HepG2 (cell line): Measurements from ENCODE around the gene STAP2. TPM values are rescaled to one million over a fixed set of nuclear protein-coding genes. Genes with fewer than 3 reads are reported as not detected.

Experiments
- ARNTL ChIP-seq: sonication (generic); formaldehyde crosslinking; IDR thresholded peaks from 2 replicates; pipeline ENCODE4 v1.4.0; 2020; ENCODE audit warnings: mild to moderate bottlenecking, missing genetic modification reagents
- FOSL2 ChIP-seq: sonication (generic); formaldehyde crosslinking; IDR thresholded peaks from 2 replicates; pipeline ENCODE4 v1.4.0; 2020; ENCODE audit warnings: missing genetic modification reagents
- FOXA3 ChIP-seq: IDR thresholded peaks from 2 replicates; pipeline ENCODE4 v1.6.1; 2016; ENCODE audit warnings: missing genetic modification reagents, missing compliant biosample characterization
- GATAD1 ChIP-seq: IDR thresholded peaks from 2 replicates; pipeline ENCODE4 v1.6.1; 2016; ENCODE audit warnings: missing genetic modification reagents, missing compliant biosample characterization
- IKZF4 ChIP-seq: sonication (generic); formaldehyde crosslinking; IDR thresholded peaks from 2 replicates; pipeline ENCODE4 v1.5.1; 2020; ENCODE audit warnings: borderline replicate concordance, mild to moderate bottlenecking, low read depth, missing genetic modification reagents; ENCODE audit errors: not compliant biosample characterization
- JUND ChIP-seq: sonication (generic); formaldehyde crosslinking; IDR thresholded peaks from 2 replicates; pipeline ENCODE4 v1.8.0; 2022; ENCODE audit warnings: mild to moderate bottlenecking, missing genetic modification reagents
- KAT7 ChIP-seq: IDR thresholded peaks from 2 replicates; pipeline ENCODE4 v1.6.1; 2018; ENCODE audit warnings: borderline replicate concordance, missing compliant biosample characterization
- KDM3A ChIP-seq: IDR thresholded peaks from 2 replicates; pipeline ENCODE4 v1.6.1; 2018; ENCODE audit warnings: low read depth, missing compliant biosample characterization
- KLF16 ChIP-seq, 2 experiments: sonication (generic) in 1 of 2; formaldehyde crosslinking in 1 of 2; IDR thresholded peaks; 2 replicates each; pipeline versions ENCODE4 v1.6.1 to v1.8.0; 2016 to 2023; ENCODE audit warnings: missing genetic modification reagents in 2 of 2, missing compliant biosample characterization in 1 of 2
- KMT2A ChIP-seq: sonication (generic); formaldehyde crosslinking; IDR thresholded peaks from 2 replicates; pipeline ENCODE4 v1.4.0; 2020; ENCODE audit warnings: missing genetic modification reagents
- MYC ChIP-seq: sonication (generic); formaldehyde crosslinking; IDR thresholded peaks from 2 replicates; pipeline ENCODE4 v1.9.0; 2021; ENCODE audit warnings: missing genetic modification reagents, borderline replicate concordance
- NFRKB ChIP-seq: fragments of 450-650 bp; IDR thresholded peaks from 2 replicates; pipeline ENCODE4 v1.6.1; 2017
- SKI ChIP-seq: fragments of 450-650 bp; IDR thresholded peaks from one replicate; pipeline ENCODE4 v1.6.1; 2018; ENCODE audit warnings: mild to moderate bottlenecking; ENCODE audit not compliant: partially characterized antibody
- TAF1 ChIP-seq: sonication (generic); formaldehyde crosslinking; IDR thresholded peaks from 2 replicates; pipeline ENCODE4 v1.4.0; 2020; ENCODE audit warnings: missing genetic modification reagents
- ZBTB26 ChIP-seq: IDR thresholded peaks from 2 replicates; pipeline ENCODE4 v1.6.1; 2016; ENCODE audit warnings: missing compliant biosample characterization, missing genetic modification reagents, borderline replicate concordance
- ZNF20 ChIP-seq: sonication (generic); formaldehyde crosslinking; IDR thresholded peaks from 2 replicates; pipeline ENCODE4 v1.4.0; 2020; ENCODE audit warnings: mild to moderate bottlenecking, moderate library complexity, missing genetic modification reagents
- ZNF235 ChIP-seq: sonication (generic); formaldehyde crosslinking; IDR thresholded peaks from 2 replicates; pipeline ENCODE4 v1.8.1; 2023; ENCODE audit warnings: mild to moderate bottlenecking, missing genetic modification reagents, borderline replicate concordance
- ZNF251 ChIP-seq: sonication (generic); formaldehyde crosslinking; IDR thresholded peaks from 2 replicates; pipeline ENCODE4 v1.9.0; 2021; ENCODE audit warnings: mild to moderate bottlenecking, missing genetic modification reagents
- ZNF430 ChIP-seq: sonication (generic); formaldehyde crosslinking; IDR thresholded peaks from 2 replicates; pipeline ENCODE4 v1.9.0; 2021; ENCODE audit warnings: mild to moderate bottlenecking, missing genetic modification reagents
- ZNF619 ChIP-seq: sonication (generic); formaldehyde crosslinking; IDR thresholded peaks from 2 replicates; pipeline ENCODE4 v1.4.0; 2020; ENCODE audit warnings: mild to moderate bottlenecking, missing genetic modification reagents
- ZSCAN21 ChIP-seq: sonication (generic); formaldehyde crosslinking; IDR thresholded peaks from 2 replicates; pipeline ENCODE4 v1.8.0; 2022; ENCODE audit warnings: mild to moderate bottlenecking, missing genetic modification reagents, moderate library complexity, borderline replicate concordance
- ZZZ3 ChIP-seq: sonication (generic); formaldehyde crosslinking; IDR thresholded peaks from 2 replicates; pipeline ENCODE4 v1.4.0; 2020; ENCODE audit warnings: missing genetic modification reagents, mild to moderate bottlenecking, borderline replicate concordance
- polyA plus RNA-seq, 8 experiments: library from polyadenylated mRNA; depleted of rRNA in 3 of 8; stranded (reverse) in 7 of 8; unstranded in 1 of 8; fragments of >200 nt; fragmentation: Illumina TruSeq in 4 of 8; extraction: Trizol in 4 of 8; gene quantifications; 2 replicates each; pipeline versions ENCODE4 v1.2.1 to v1.2.3, GENCODE V29; 2011 to 2016; ENCODE audit warnings: low read depth in 4 of 8, missing spikeins in 1 of 8, mixed read lengths in 1 of 8; ENCODE audit not compliant: insufficient read depth in 1 of 8
- total RNA-seq, 5 experiments: library from RNA; depleted of rRNA; stranded (reverse); fragments of >200 nt; fragmentation: Illumina TruSeq; extraction: Trizol; gene quantifications; 2 replicates each; pipeline ENCODE4 v1.2.3, GENCODE V29; 2016; ENCODE audit warnings: low read depth in 1 of 5
- TF ChIP-seq, protein P1 (sequence below): sonication (generic); formaldehyde crosslinking; conservative IDR thresholded peaks from 2 replicates; pipeline ENCODE4 v1.4.0; 2020; ENCODE audit warnings: missing genetic modification reagents
- TF ChIP-seq, protein P2 (sequence below): sonication (generic); formaldehyde crosslinking; IDR thresholded peaks from 2 replicates; pipeline ENCODE4 v1.4.0; 2020; ENCODE audit warnings: missing genetic modification reagents, borderline replicate concordance
- TF ChIP-seq, protein P3 (sequence below): sonication (generic); formaldehyde crosslinking; IDR thresholded peaks from 2 replicates; pipeline ENCODE4 v1.4.0; 2020; ENCODE audit warnings: missing genetic modification reagents

The STAP2 gene
- total and polyA plus RNA-seq, 2 of the 13 experiments (the other 11 are each of a cell fraction or from before 2014, with no cell fraction given), result 39.0 to 43.7 TPM

- TF ChIP-seq ZNF430 (CRISPR knock-in tag) (no peak; the same call in 1 of the 2 replicates), ZNF619 (CRISPR knock-in tag) (0 out of 2 replicates have a peak, but pooled peaks have one; percentile 48), KDM3A (peak; percentile 65; the same call in 1 of the 2 replicates), KAT7 (CRISPR knock-in tag) (no peak), ZZZ3 (CRISPR knock-in tag) (no peak), ZNF235 (no peak), KMT2A (no peak), FOXA3 (CRISPR knock-in tag) (peak; percentile 80; the same call in 1 of the 2 replicates), SKI (peak; percentile 65), GATAD1 (CRISPR knock-in tag) (peak; percentile 55; the same call in 1 of the 2 replicates), ZBTB26 (CRISPR knock-in tag) (peak; percentile 74; the same call in 1 of the 2 replicates), TAF1 (CRISPR knock-in tag) (peak; percentile 41), MYC (peak; percentile 95), ZSCAN21 (CRISPR knock-in tag) (peak; percentile 97), KLF16 (CRISPR knock-in tag; IDR thresholded peaks at IDR 0.05) (peak in 1 of 2 experiments; percentile 92; a peak in 2 of 4 replicates), ZNF20 (no peak), IKZF4 (CRISPR knock-in tag) (peak; percentile 59), JUND (CRISPR knock-in tag) (peak; percentile 94), ZNF251 (CRISPR knock-in tag) (no peak), ARNTL (CRISPR knock-in tag) (peak; percentile 77), NFRKB (no peak), FOSL2 (CRISPR knock-in tag) (peak; percentile 99)
- TF ChIP-seq, protein P1, sequence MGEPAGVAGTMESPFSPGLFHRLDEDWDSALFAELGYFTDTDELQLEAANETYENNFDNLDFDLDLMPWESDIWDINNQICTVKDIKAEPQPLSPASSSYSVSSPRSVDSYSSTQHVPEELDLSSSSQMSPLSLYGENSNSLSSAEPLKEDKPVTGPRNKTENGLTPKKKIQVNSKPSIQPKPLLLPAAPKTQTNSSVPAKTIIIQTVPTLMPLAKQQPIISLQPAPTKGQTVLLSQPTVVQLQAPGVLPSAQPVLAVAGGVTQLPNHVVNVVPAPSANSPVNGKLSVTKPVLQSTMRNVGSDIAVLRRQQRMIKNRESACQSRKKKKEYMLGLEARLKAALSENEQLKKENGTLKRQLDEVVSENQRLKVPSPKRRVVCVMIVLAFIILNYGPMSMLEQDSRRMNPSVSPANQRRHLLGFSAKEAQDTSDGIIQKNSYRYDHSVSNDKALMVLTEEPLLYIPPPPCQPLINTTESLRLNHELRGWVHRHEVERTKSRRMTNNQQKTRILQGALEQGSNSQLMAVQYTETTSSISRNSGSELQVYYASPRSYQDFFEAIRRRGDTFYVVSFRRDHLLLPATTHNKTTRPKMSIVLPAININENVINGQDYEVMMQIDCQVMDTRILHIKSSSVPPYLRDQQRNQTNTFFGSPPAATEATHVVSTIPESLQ (CRISPR knock-in tag), result no peak
- TF ChIP-seq, protein P2, sequence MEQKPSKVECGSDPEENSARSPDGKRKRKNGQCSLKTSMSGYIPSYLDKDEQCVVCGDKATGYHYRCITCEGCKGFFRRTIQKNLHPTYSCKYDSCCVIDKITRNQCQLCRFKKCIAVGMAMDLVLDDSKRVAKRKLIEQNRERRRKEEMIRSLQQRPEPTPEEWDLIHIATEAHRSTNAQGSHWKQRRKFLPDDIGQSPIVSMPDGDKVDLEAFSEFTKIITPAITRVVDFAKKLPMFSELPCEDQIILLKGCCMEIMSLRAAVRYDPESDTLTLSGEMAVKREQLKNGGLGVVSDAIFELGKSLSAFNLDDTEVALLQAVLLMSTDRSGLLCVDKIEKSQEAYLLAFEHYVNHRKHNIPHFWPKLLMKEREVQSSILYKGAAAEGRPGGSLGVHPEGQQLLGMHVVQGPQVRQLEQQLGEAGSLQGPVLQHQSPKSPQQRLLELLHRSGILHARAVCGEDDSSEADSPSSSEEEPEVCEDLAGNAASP (CRISPR knock-in tag), result peak; percentile 57; the same call in 1 of the 2 replicates
- TF ChIP-seq, protein P3, sequence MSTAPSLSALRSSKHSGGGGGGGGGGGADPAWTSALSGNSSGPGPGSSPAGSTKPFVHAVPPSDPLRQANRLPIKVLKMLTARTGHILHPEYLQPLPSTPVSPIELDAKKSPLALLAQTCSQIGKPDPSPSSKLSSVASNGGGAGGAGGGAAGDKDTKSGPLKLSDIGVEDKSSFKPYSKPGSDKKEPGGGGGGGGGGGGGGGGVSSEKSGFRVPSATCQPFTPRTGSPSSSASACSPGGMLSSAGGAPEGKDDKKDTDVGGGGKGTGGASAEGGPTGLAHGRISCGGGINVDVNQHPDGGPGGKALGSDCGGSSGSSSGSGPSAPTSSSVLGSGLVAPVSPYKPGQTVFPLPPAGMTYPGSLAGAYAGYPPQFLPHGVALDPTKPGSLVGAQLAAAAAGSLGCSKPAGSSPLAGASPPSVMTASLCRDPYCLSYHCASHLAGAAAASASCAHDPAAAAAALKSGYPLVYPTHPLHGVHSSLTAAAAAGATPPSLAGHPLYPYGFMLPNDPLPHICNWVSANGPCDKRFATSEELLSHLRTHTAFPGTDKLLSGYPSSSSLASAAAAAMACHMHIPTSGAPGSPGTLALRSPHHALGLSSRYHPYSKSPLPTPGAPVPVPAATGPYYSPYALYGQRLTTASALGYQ (CRISPR knock-in tag), result peak; percentile 50; the same call in 1 of the 2 replicates
Measured at GRCh38 chr19:4374498-4375163, 36.0 kb upstream of the STAP2 start (continued).
